Measurements from ENCODE around the gene CANX. TPM values are rescaled to one million over a fixed set of nuclear protein-coding genes. Genes with fewer than 3 reads are reported as not detected.

The CANX gene
- total and polyA plus RNA-seq, 9 of the 15 experiments (the other 6 are each of a cell fraction or from before 2014, with no cell fraction given), result 155 to 893 (median 589) TPM

GRCh38 chr5:179679014-179679674, 19.6 kb upstream of the CANX start (continued):
- TF ChIP-seq, protein P1, sequence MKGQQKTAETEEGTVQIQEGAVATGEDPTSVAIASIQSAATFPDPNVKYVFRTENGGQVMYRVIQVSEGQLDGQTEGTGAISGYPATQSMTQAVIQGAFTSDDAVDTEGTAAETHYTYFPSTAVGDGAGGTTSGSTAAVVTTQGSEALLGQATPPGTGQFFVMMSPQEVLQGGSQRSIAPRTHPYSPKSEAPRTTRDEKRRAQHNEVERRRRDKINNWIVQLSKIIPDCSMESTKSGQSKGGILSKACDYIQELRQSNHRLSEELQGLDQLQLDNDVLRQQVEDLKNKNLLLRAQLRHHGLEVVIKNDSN (CRISPR knock-in tag; IDR thresholded peaks at IDR 0.05), result peak; percentile 24; the same call in 1 of the 2 replicates
- TF ChIP-seq NR3C1 (CRISPR knock-in tag; IDR thresholded peaks at IDR 0.05) (peak; percentile 22; the same call in 1 of the 2 replicates), ZNF239 (CRISPR knock-in tag; IDR thresholded peaks at IDR 0.05) (no peak), TFAM (CRISPR knock-in tag; conservative IDR thresholded peaks at IDR 0.05) (no peak), ZNF589 (CRISPR knock-in tag; IDR thresholded peaks at IDR 0.05; ENCODE audit: low read depth) (0 out of 2 replicates have a peak, but pooled peaks have one; percentile 7), RBM14 (IDR thresholded peaks at IDR 0.05; ENCODE audit: borderline replicate concordance, insufficient read depth, low read depth, low read length) (no peak), ZNF224 (CRISPR knock-in tag; IDR thresholded peaks at IDR 0.05) (0 out of 2 replicates have a peak, but pooled peaks have one; percentile 3), MED1 (CRISPR knock-in tag; IDR thresholded peaks at IDR 0.05; ENCODE audit: borderline replicate concordance) (no peak), ASH1L (IDR thresholded peaks at IDR 0.05; ENCODE audit: borderline replicate concordance, low read depth, partially characterized antibody) (no peak), TEAD4 (IDR thresholded peaks at IDR 0.05; ENCODE audit: low read length) (no peak), TEAD4 (CRISPR knock-in tag; IDR thresholded peaks at IDR 0.05; ENCODE audit: borderline replicate concordance) (peak; percentile 61; the same call in 1 of the 2 replicates), PRDM10 (IDR thresholded peaks at IDR 0.05; ENCODE audit: partially characterized antibody) (peak; percentile 38), MTA1 (IDR thresholded peaks at IDR 0.05; ENCODE audit: borderline replicate concordance) (no peak), SAP30 (IDR thresholded peaks at IDR 0.05; ENCODE audit: borderline replicate concordance, insufficient read depth, low read depth, low read length, poor library complexity, severe bottlenecking) (no peak), SAFB (IDR thresholded peaks at IDR 0.05; ENCODE audit: borderline replicate concordance, low read depth, low read length) (no peak), U2AF1 (optimal IDR thresholded peaks at IDR 0.05; ENCODE audit: low read depth, low read length) (no peak), SIN3B (IDR thresholded peaks at IDR 0.05; ENCODE audit: low read depth) (no peak), CHD2 (IDR thresholded peaks at IDR 0.05; ENCODE audit: low read depth, low read length) (no peak), RUNX1 (IDR thresholded peaks at IDR 0.05; ENCODE audit: low read depth) (no peak), SRSF1 (IDR thresholded peaks at IDR 0.05; ENCODE audit: low read depth, low read length) (no peak)
- TF ChIP-seq, protein P2, sequence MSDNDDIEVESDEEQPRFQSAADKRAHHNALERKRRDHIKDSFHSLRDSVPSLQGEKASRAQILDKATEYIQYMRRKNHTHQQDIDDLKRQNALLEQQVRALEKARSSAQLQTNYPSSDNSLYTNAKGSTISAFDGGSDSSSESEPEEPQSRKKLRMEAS (CRISPR knock-in tag; IDR thresholded peaks at IDR 0.05), result peak; percentile 78; the same call in 1 of the 2 replicates
- TF ChIP-seq, protein P3, sequence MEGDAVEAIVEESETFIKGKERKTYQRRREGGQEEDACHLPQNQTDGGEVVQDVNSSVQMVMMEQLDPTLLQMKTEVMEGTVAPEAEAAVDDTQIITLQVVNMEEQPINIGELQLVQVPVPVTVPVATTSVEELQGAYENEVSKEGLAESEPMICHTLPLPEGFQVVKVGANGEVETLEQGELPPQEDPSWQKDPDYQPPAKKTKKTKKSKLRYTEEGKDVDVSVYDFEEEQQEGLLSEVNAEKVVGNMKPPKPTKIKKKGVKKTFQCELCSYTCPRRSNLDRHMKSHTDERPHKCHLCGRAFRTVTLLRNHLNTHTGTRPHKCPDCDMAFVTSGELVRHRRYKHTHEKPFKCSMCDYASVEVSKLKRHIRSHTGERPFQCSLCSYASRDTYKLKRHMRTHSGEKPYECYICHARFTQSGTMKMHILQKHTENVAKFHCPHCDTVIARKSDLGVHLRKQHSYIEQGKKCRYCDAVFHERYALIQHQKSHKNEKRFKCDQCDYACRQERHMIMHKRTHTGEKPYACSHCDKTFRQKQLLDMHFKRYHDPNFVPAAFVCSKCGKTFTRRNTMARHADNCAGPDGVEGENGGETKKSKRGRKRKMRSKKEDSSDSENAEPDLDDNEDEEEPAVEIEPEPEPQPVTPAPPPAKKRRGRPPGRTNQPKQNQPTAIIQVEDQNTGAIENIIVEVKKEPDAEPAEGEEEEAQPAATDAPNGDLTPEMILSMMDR (IDR thresholded peaks at IDR 0.05 in 2 of 3, conservative IDR thresholded peaks at IDR 0.05 in 1 of 3; ENCODE audit: insufficient read depth in 2 of 3, low read depth in 1 of 3, low read length in 3 of 3), result no peak
